Activated CD8-positive, alpha-beta memory T cell treated with anti-CD3 and anti-CD28 coated beads, Interleukin-2, amount 50 U/mL, for 48 hours (primary cell): ENCODE data around the gene USP33.
"Not testable (repeated sequence)": the region's sequence is repeated elsewhere in the genome, so short reads cannot be mapped to it uniquely, and the experiment has no call there.

Source experiments
- DNase-seq: peaks from one replicate; pipeline ENCODE4 v3.0.0-alpha.2; 2020

Gene USP33

DNA sequence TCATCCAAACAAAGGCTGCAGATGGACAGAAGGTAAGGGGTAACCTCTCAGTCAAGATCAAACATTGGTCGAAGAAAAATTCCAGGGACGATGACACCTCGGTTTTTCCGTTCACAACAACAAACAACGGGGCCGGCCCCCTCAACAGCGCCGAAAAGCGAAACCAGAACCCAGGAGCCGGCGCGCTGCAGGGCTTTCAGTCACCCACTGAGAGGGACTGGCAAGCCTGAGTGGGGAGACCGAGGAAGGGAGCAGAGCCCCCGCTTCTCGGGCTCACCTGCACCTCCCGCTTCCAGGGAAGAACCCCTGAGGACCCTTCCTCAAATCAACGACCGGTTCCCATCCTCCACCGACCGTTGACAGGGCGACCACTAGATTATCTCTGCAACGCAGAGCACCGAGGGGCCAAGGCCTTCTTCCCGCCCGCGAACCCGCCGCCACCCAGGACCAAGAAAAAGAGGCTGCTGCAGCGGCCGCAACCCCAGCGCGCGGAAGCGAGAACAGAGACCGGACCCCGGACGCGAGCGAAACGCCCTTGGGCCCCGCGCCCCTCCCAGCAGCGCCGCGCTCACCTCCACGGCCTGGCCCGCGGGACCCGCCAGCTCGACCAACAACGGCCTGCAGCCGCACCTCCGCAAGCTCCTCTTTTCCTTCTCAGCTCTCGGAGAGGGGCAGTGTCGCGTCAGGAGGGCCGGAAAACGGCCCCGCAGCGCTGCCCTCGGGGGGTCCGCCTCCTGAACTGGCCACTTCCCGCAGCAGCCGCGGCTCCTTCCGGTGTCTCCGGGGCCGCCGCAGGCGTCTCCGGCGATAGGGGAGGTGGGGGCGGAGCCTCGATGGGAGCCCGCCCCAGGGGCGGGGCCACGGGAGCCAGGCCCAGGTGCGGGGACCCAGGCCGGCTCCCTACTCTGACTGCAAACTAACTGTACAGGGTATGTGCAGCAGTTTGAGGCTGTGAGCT, at the start of gene USP33:
Gene USP33 (minus strand): TSS at position 782 of the 958 bp plus-strand sequence. CDS start 18,155 bp downstream, outside the sequence.
- peak; percentile 95 for DNase-seq

DNA sequence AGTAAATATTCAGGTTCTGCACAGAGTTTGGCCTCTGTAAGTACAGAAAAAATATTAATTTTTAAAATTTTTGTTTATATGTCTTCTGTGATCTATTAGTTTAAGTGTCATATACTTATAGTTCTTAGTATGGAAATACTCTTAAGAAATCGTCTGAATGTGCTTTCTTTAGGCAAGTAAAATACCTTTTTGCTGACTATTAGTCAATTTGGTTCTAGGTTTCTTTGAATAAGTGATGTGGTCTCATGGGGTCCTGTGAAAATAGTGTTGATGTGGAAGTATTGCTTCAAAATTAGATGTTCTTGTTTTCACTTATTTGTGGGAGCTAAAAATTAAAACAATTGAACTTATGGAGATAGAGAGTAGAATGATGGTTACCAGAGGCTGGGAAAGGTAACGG, 43.7 kb upstream of the USP33 start:
- DNase-seq: no peak

DNA sequence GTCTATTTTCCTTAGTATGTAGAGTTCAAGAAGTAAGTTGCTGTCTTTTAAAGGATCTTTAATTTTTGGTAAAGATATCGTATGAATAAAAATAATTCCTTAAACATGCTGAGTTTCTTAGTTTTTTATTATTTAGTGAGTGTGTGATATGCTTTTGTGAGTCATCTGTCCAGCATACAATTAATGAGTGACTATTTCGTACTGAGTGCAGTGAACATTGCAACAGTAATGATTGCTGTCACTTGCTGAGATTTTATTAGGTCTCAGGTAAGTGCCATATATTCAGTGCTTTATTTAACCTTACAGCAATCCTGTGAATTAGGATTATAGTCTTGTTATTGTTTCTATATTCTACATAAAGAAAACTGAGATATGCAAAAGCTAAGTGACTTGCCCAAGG, 42.4 kb upstream of the USP33 start:
- no peak for DNase-seq

GRCh38 chr1:77797991-77798390, 38.3 kb upstream of the USP33 start:
- DNase-seq: no peak

DNA sequence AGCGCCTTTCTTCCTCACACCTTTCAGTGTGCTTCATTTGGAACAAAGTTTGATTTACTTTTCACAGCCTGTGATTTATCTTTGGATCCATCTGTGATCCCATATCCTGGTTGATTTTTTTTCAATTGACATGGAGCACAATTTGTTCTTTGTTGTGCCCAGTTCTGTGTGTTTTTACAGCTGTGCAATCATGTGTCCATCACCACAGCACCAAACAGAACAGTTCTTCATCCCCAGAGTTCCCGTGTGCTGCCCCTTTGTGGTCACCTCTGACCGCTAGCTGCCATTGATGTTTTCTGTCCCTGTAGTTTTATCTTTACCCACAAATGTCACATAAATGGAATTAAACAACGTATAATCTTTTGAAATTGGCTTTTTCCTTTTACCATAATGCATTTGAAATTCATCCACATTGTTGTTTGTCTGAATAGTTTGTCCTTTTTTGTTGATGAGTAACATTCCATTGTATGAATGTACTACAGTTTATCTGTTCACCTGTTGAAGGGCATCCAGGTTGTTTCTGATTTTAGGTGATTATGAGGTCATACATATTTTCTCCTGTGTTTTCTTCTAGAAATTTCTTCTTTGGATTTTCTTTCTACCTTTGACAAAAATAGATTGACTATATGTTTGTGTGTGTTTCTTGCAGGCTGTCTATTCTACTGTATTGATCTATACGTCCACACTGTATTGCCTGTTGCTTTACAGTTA, 37.2 kb upstream of the USP33 start:
- no peak for DNase-seq

DNA sequence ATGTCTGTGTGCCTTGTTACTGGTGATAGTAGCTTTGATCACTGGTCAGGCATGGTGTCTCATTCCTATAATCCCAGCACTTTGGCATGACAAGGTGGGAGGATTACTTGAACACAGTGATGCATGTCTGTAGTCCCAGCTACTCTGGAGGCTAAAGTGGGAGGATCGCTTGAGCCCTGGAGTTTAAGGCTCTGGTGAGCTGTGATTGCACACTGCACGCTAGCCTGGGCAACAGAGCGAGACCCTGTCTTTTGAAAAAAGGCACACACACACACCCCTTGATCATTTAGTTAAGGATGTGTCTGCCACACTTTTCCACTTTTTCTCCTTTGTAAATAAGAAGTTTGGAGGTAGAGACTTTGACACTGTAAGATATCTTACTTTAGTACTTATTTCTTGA, 34.9 kb upstream of the USP33 start:
- DNase-seq: no peak

- not testable (repeated sequence) for DNase-seq
Observed at GRCh38 chr1:77786093-77786741, 26.6 kb upstream of the USP33 start.

- no peak for DNase-seq
Observed at GRCh38 chr1:77783141-77783540, 23.5 kb upstream of the USP33 start.

- no peak for DNase-seq
Observed at GRCh38 chr1:77781683-77782082, 22.0 kb upstream of the USP33 start.

GRCh38 chr1:77779529-77780281, 20.1 kb upstream of the USP33 start, which contains the start of gene MIGA1:
Gene MIGA1 (plus strand): TSS chr1:77779649. CDS start chr1:77783253, 3,604 bp downstream.
- DNase-seq: peak; percentile 86

DNA sequence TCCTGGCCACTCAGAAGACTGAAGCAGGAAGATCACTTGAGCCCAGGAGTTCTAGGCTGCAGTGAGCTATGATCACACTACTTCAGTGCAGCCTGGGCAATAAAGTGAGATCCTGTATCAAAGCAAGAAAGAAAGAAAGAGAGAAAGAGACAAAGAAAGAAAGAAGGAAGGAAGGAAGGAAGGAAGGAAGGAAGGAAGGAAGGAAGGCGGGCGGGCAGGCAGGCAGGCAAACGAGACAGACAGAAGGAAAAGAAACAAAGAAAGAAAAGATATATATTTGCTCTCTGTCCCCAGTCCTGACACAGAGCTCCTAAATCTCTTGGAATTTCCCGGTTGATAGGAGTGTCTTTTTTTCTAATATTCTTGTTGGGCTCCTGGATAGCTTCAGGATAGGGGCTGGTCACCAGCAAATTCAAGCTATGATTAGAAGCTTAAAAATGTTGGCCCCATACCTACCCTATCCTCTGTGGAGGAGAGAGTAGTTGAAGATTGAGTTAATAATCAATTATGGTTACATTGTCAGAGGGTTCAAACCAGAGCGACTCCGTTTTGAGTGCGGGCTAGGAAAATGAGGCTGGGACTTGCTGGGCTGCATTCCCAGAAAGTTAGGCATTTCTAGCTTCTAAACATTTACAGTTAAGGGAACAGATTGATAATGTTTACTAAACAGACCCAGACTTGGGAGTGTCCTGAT, 16.5 kb upstream of the USP33 start:
- no peak for DNase-seq

- DNase-seq: no peak
Observed at GRCh38 chr1:77768006-77768405, 8.4 kb upstream of the USP33 start.

- no peak for DNase-seq
Observed at GRCh38 chr1:77762072-77762476, 2.4 kb upstream of the USP33 start.

GRCh38 chr1:77757603-77758002, 2.0 kb downstream of the USP33 start:
- DNase-seq: no peak

DNA sequence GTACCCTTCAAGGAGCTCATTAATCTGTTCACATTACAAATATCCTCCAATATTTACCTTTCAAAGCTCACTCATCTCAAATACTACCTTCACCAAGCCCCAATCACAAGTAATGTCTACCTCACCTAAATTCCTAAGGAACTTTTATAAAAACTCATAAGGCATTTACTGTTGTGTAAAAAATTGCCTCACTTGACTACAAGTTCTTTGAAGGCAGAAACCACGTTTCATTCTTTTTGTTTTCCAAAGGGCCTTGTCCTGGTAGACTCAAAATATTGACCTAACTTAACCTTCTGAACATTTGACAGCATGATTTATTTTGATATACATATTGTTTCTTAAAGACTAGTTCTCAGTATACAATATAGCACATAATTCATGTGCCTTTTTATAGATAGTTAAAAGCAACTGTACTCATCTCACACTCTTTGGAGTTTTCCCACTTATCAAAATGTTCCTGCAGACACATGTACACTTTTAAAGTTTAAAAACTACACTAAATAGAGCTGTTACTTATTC, 2.5 kb downstream of the USP33 start:
- DNase-seq: no peak

DNA sequence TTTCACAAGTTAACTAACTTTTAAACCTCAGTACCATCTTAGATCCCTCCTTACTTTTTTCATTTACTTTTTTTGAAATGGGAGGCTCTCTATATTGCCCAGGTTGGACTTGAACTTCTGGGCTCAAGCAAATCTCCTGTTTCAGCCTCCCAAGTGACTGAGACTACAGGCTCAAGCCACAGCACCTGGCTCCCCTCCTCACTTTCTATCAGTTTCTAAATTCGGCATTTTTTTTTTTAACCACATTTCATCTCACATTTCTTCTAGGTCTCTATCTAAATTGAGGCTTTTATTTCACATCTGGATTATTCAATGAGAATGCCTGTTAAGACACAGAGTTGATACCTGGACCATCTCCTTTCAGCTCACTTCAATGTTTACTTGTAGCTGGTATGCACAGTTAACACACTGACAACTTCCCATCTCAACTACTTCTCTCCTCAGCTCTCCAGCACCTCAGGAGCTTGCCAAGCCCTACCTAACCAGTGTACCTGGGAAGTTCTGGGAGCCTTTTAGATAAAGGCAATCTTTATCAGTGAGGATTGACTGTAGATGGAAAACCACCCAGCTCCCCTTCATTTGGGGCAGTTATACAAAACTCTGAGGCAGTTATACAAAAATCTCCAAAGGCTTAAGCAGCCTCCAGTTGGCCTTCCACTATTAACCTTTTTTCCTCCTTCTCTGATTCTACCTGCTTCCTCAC, 3.4 kb downstream of the USP33 start:
- no peak for DNase-seq

GRCh38 chr1:77749489-77749888, 10.2 kb downstream of the USP33 start:
- DNase-seq: not testable (repeated sequence)

GRCh38 chr1:77744576-77744975, 15.1 kb downstream of the USP33 start:
- no peak for DNase-seq

DNA sequence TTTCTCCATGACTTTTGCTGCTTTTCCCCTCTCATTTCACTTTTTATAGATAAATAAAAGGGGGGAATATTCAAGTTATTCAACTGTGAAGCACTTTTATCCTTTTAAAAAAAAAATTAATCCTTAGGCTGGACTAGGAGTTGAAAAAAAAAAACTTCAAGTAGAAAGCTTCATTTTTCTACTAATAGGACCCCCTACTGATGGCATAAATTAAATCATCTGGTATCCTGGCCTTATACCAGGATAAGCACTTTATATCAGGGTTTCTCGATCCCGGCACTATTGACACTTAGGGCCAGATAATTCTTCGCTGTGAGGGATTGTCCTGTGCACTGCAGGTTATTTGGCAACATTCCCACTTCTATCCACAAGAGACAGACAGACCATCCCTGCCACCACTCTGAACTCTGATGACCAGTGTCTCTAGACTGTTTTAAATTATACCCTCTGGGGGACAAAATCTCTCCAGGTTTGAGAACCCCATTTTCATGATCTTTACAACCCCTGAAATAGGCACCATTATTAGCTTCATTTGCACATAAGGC, 17.6 kb downstream of the USP33 start:
- no peak for DNase-seq

DNA sequence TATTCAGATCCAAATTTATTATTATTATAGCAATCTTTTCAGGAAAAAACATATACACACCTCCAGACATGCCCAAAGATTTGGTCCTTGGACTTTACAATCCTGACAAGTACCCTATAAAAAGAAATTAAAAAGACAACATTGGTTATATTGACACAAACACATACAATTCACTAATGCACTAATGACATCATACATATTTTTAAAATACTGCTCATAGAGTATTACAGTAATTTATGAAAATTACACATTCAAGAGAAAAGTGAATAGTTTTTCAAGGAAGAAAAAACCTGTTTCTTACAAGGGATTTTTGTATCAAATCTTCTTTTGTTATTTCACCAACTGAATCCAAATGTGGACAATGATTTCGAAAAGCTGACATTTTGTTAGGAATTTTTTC, 18.3 kb downstream of the USP33 start:
- no peak for DNase-seq

- no peak for DNase-seq
Observed at GRCh38 chr1:77739235-77739634, 20.4 kb downstream of the USP33 start.
